ENCODE measurements around the gene TEX29.

GRCh38 chr13:111342721-111343120 lies 22.3 kb downstream of the TEX29 start:
- TF ChIP-seq CTCF (conservative IDR thresholded peaks at IDR 0.05; ENCODE audit: low read depth, low read length) = no peak
- TF ChIP-seq EZH2 (IDR thresholded peaks at IDR 0.05; ENCODE audit: borderline replicate concordance, low read depth, low read length, poor library complexity, severe bottlenecking) = no peak
